ENCODE measurements around the gene RNH1. TPM values are rescaled to one million over a fixed set of nuclear protein-coding genes. Genes with fewer than 3 reads are reported as not detected.

RNH1 gene
- polyA plus RNA-seq, 1 experiment: 260 TPM

DNA sequence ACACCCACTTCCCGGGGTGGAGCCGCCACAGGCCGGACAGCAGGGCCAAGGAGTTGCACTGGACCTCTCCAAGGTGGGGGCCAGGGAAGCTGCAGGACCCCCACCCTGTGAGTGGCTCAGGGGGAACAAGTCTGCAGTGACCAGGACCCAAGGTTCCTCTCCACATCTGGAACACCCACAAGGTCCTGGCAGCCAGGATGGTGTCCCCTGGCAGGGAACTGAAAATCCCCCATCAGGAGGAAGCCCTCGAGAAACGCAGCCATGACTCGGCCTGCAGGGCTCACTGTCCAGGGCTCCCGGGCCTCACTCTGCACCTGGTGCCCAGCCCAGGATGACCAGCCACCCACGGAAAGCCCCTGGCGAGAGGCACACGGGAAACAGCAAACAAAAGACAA is 11.5 kb downstream of the RNH1 start:
- no peaks in the 10 kb centered on the region for H3K27me3 ChIP-seq (ENCODE audit: control insufficient read depth, insufficient read depth, low read length)
- ChIA-PET CTCF (no interaction called here), POLR2A (no interaction called here)
- no peak for DNase-seq (ENCODE audit: low read depth)
- TF ChIP-seq, protein P1, sequence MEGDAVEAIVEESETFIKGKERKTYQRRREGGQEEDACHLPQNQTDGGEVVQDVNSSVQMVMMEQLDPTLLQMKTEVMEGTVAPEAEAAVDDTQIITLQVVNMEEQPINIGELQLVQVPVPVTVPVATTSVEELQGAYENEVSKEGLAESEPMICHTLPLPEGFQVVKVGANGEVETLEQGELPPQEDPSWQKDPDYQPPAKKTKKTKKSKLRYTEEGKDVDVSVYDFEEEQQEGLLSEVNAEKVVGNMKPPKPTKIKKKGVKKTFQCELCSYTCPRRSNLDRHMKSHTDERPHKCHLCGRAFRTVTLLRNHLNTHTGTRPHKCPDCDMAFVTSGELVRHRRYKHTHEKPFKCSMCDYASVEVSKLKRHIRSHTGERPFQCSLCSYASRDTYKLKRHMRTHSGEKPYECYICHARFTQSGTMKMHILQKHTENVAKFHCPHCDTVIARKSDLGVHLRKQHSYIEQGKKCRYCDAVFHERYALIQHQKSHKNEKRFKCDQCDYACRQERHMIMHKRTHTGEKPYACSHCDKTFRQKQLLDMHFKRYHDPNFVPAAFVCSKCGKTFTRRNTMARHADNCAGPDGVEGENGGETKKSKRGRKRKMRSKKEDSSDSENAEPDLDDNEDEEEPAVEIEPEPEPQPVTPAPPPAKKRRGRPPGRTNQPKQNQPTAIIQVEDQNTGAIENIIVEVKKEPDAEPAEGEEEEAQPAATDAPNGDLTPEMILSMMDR (IDR thresholded peaks at IDR 0.05; ENCODE audit: insufficient read depth, low read depth, low read length): no peak
- H3K36me3 ChIP-seq (ENCODE audit: control insufficient read depth, insufficient read depth, low read length): peaks cover 58% of the 10 kb centered on the region
- H3K4me3 ChIP-seq (ENCODE audit: low read depth, low read length): no peak overlapping the region

DNA sequence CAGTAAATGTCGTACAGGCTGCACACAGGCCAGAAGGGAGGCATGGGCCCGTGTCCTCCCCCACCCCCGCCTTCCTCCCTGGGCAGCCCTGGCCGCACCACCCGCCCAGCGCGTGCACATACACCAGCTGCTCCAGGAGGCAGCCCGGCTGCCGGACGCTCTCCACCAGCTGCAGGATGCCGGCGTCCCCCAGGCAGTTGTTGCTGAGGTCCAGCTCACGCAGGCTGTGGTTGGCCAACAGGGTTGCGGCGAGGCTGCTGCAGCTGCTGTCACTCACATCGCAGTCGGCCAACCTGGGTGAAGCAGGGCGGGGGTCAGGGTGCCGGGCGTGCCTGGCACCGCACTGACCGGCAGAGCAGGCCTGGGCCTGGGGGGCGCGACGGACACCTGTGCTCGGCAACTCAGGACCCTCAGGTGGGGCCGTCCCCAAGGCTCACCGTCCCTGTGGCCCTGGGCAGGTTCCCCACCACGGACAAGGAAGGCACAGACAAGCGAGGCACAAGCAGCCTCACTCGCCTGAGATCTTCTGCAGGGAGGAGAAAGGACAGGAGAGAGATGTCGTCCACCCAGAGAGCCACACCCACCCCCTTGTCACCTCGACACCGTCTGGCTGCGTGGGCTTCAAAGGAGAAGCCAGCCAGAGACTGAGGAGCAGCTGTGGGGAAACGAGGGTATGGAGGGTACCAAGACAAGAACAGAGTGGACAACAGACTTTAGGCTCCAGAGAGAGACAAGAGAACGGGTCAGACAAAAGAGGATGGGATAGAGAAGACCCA is 12.1 kb downstream of the RNH1 start:
- ChIA-PET CTCF (interaction anchor here (2.1 kb wide), 1 partner anchor 24 kb away, joined by 9 read pairs; no protein-coding TSS in a partner anchor), POLR2A (no interaction called here)
- Histone ChIP-seq H3K27me3 (ENCODE audit: control insufficient read depth, insufficient read depth, low read length) (no peaks in the 10 kb centered on the region), H3K36me3 (ENCODE audit: control insufficient read depth, insufficient read depth, low read length) (peaks cover 53% of the 10 kb centered on the region), H3K4me3 (ENCODE audit: low read depth, low read length) (no peak overlapping the region)
- DNase-seq (ENCODE audit: low read depth): no peak
- TF ChIP-seq, protein P1 (IDR thresholded peaks at IDR 0.05; ENCODE audit: insufficient read depth, low read depth, low read length): no peak

DNA sequence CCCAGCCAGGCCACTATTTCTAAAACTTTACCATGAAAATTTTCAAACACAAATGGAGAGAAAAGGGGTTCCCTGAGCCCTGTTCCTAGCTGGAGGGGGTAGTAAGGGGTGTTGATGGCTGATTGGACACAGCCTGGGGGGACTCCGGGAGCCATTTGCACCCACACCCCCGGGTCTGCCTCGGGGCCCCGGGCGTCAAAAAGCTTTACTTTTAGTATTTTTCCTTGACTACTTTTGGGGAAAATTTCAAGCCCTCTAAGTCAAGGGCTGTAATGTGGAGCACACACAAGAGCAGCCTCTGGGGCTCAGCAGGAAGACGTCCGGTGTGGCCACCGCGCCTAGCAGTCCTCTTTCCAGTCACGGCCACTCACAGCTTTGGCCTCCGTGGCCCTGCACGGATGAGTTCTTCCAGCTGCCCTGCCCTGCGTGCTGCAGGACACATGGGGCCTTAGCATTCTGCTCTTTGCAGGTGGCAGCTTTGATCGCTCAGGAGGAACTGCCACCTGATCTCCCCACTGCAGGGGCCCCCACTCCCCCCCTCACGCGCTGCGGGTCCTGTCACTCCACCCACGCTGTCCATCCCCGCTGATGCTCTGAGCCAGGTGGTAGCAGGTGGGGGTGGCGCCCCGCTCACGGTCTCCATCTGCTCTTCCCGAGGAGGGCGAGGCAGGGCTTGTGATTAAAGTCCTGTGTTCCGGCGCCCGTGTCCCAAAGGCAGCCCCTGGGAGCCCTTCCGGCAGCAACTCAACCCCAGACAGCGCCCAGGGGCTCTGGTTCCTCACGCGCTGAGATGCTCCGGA is 14.4 kb downstream of the RNH1 start:
- no peak for DNase-seq (ENCODE audit: low read depth)
- POLR2A ChIA-PET: no interaction called here
- Histone ChIP-seq H3K36me3 (ENCODE audit: control insufficient read depth, insufficient read depth, low read length) (peaks cover 31% of the 10 kb centered on the region), H3K27me3 (ENCODE audit: control insufficient read depth, insufficient read depth, low read length) (no peaks in the 10 kb centered on the region), H3K4me3 (ENCODE audit: low read depth, low read length) (no peak overlapping the region)
- TF ChIP-seq, protein P1 (IDR thresholded peaks at IDR 0.05; ENCODE audit: insufficient read depth, low read depth, low read length): no peak
- CTCF ChIA-PET: no interaction called here

DNA sequence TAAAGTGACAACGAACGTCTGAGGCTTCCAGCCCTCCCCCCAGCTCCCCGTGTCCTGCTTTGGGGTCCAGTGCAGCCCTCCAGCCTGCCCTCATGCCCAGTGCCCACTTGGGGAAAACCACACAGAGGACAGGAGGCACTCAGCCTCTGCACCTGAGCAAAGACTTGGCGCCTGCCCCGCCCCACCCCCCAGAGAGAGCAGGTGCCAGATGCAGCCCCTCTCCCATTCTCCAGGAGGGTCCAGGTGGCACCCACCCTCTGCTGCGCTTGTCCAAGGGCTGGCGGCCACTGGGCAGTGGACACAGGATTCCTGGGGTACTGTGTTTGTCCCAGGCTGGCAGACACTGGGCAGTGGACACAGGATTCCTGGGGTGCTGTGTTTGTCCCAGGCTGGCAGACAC is 15.7 kb downstream of the RNH1 start:
- Histone ChIP-seq H3K36me3 (ENCODE audit: control insufficient read depth, insufficient read depth, low read length) (peaks cover 23% of the 10 kb centered on the region), H3K4me3 (ENCODE audit: low read depth, low read length) (no peak overlapping the region), H3K27me3 (ENCODE audit: control insufficient read depth, insufficient read depth, low read length) (no peaks in the 10 kb centered on the region)
- ChIA-PET POLR2A (no interaction called here), CTCF (no interaction called here)
- DNase-seq (ENCODE audit: low read depth): no peak
- TF ChIP-seq, protein P1 (IDR thresholded peaks at IDR 0.05; ENCODE audit: insufficient read depth, low read depth, low read length): no peak

DNA sequence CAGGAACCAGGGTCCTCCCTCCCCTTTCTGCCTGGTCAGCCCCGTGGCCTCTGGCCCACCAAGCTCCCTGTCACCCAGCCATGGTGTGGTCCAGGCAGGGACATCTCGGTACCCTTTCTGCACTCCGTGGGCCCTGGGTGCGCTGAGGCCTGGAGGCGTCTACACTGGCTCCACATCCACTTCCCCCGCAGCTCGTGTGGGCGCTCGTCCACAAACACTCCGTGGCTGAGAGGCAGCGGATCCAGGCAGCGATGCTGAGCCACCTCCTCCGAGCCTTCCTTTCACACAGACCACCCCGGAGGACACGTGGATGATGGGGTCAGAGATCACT is 16.1 kb downstream of the RNH1 start:
- Histone ChIP-seq H3K4me3 (ENCODE audit: low read depth, low read length) (no peak overlapping the region), H3K27me3 (ENCODE audit: control insufficient read depth, insufficient read depth, low read length) (no peaks in the 10 kb centered on the region), H3K36me3 (ENCODE audit: control insufficient read depth, insufficient read depth, low read length) (peaks cover 23% of the 10 kb centered on the region)
- TF ChIP-seq, protein P1 (IDR thresholded peaks at IDR 0.05; ENCODE audit: insufficient read depth, low read depth, low read length): no peak
- DNase-seq (ENCODE audit: low read depth): no peak
- ChIA-PET CTCF (no interaction called here), POLR2A (no interaction called here)

Measured in BJ (cell line).